H1 (cell line): ENCODE measurements around the gene SPPL3. TPM values are rescaled to one million over a fixed set of nuclear protein-coding genes. Genes with fewer than 3 reads are reported as not detected.

ENCODE experiments used
- CREB1 ChIP-seq: IDR thresholded peaks from 2 replicates; pipeline ENCODE4 v1.6.1; 2012; ENCODE audit warnings: inconsistent platforms
- HDAC2 ChIP-seq, 2 experiments: fragments of 300-600 bp in 1 of 2; sonication (generic) in 1 of 2; IDR thresholded peaks; 2 replicates each; pipeline ENCODE4 v1.6.1; 2011 to 2012; ENCODE audit warnings: low read depth in 2 of 2, low read length in 2 of 2, mild to moderate bottlenecking in 2 of 2, moderate library complexity in 2 of 2, borderline replicate concordance in 1 of 2, inconsistent platforms in 1 of 2
- JUND ChIP-seq: IDR thresholded peaks from 2 replicates; pipeline ENCODE4 v1.6.1; 2011; ENCODE audit warnings: mild to moderate bottlenecking, improper control_type of control experiment, low read length
- PHF8 ChIP-seq: fragments of 200-600 bp; sonication (generic); conservative IDR thresholded peaks from 2 replicates; pipeline ENCODE4 v1.7.1; 2012; ENCODE audit warnings: low read depth, mild to moderate bottlenecking, inconsistent platforms, low read length, moderate library complexity
- SIN3A ChIP-seq, 2 experiments: IDR thresholded peaks in 1 of 2; conservative IDR thresholded peaks in 1 of 2; 2 replicates each; pipeline ENCODE4 v1.6.1; 2011 to 2012; ENCODE audit warnings: low read length in 2 of 2, improper control_type of control experiment in 1 of 2, low read depth in 1 of 2, mild to moderate bottlenecking in 1 of 2
- SP1 ChIP-seq: IDR thresholded peaks from 2 replicates; pipeline ENCODE4 v1.6.1; 2011; ENCODE audit warnings: low read depth, low read length
- polyA plus RNA-seq, 7 experiments: library from polyadenylated mRNA; depleted of rRNA in 3 of 7; stranded (reverse) in 5 of 7; unstranded in 2 of 7; fragments of >200 nt in 5 of 7; fragments of 200-250 nt in 2 of 7; gene quantifications; 1 replicate in 5 of 7; 2 replicates in 1 of 7; 4 replicates in 1 of 7; pipeline versions ENCODE4 v1.2.1 to v1.2.3, GENCODE V29; 2011 to 2013; ENCODE audit warnings: missing spikeins in 2 of 7, mixed read lengths in 2 of 7
- total RNA-seq: library from RNA; stranded (reverse); fragmentation: NEBNext Ultra II Directional; extraction: Animal tissue kit (Norgen Biotek cat#: 25700); gene quantifications from 2 replicates; pipeline ENCODE4 v1.2.1, GENCODE V29; 2021

SPPL3 gene
- total and polyA plus RNA-seq, 2 of the 8 experiments (the other 6 are each of a cell fraction or from before 2014, with no cell fraction given): 27.3 to 48.4 TPM

GRCh38 chr12:120849765-120850164 is 54.4 kb downstream of the SPPL3 start (continued):
- TF ChIP-seq JUND (no peak), HDAC2 (IDR thresholded peaks at IDR 0.05; ENCODE audit: borderline replicate concordance in 1 of 2, low read depth in 2 of 2, low read length in 2 of 2) (no peak), PHF8 (no peak), CREB1 (no peak), SP1 (no peak), SIN3A (conservative IDR thresholded peaks at IDR 0.05 in 1 of 2, IDR thresholded peaks at IDR 0.05 in 1 of 2; ENCODE audit: low read depth in 1 of 2, low read length in 2 of 2) (no peak)
- TF ChIP-seq, all 59 proteins: peak for 0
